HG03442 (cell line): ENCODE measurements around the gene FSHR.

Experiments used
- ATAC-seq: cut with Tn5 transposase; IDR thresholded peaks from one replicate; pipeline ENCODE4 v1.9.1; 2021; ENCODE audit warnings: mild to moderate bottlenecking, moderate library complexity; ENCODE audit not compliant: unreplicated experiment

Gene FSHR

DNA sequence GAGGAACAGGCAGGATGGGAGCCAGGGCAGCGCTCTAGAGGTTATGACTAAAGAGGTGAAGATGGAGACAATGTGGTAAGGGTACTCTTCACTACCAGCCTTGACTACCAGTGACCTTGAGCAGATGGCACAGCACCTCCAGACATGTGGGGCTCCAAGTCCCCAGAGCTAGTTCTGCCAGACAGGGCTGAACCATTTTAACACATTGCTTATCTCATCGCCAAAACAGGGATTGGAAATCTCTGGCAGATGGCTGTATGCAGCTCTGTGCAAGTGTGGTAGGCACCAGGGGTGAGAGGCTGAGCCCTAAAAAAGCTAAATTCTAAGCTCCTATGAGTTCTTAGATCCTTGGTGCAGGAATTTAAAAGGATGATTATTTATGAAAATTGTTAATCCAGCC is 41.3 kb downstream of the FSHR start:
- ATAC-seq: no peak

DNA sequence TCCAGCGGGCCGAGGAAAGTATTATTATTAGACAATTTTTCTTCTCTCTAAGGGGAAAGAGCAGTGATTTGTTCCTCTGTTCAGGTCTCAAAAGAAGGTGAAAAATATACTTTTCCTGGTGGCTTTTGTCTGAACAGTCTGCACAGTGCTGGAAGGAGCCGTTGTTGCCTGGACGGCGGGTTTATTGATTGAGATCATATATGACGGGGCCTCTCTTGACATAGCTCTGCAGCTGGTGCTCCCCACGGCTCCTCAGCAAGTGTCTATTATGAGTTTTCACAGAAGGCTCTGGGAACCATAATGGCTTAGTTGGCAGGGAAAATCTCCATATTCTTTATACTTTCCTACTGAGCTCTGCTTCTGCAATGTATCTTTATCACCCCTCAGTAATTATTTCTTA is 42.9 kb downstream of the FSHR start:
- no peak for ATAC-seq

DNA sequence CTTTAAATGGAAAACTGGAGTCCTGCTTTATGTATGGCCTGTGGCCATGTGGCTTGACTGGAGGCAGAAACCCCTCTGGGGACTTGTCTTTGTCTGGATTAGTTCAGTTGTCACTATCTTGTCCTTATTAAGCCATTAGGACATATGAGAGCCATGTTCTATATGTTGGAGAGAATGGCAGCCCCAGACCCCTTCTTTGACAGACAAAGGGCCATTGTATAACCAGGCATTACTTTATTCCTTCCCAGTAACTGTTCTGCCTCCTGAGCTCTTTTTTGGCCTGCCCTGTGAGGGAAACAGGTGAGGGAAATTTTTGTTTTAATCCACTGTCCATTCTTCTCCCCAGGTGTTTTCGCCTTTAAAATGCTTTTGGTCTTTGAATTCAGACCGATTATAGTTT is 43.3 kb downstream of the FSHR start:
- ATAC-seq: no peak

DNA sequence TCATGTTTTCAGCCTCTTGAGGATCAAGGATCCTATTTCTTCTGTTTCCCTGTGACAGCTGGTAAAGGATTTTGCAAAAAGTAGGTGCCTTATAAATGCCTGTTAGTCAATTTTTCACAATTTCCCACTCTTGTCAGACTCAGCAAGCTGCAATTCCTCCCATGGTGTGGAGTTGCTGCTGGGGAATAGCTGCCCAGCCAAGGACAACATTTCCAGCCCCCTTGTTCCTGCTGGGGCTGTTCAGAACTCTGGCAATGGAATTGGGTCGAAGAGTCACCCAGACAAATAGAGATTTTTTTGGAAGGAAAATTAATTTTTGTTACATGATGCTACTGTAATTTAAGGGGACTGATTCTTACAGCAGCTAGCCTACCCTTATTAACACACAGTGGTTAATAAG is 43.7 kb downstream of the FSHR start:
- ATAC-seq: no peak

DNA sequence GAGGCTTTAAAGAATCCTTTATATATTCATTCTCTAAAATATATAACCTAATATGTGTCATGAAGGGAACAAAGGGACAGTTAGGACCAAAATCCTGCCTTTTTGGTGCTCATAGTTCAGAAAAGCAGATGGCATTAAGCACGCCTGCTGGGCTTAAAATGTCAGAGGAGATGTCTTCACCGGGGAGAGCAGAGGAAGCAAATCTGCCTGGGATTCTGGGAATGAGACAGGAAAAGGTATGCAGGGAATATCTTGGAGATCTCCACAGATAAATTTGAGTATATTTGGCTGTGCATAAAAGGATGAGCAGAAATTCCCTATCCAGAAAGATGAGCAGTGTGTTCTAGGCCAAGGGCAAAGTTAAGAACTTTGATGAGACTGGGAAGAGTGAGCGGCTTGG is 45.5 kb downstream of the FSHR start:
- no peak for ATAC-seq

DNA sequence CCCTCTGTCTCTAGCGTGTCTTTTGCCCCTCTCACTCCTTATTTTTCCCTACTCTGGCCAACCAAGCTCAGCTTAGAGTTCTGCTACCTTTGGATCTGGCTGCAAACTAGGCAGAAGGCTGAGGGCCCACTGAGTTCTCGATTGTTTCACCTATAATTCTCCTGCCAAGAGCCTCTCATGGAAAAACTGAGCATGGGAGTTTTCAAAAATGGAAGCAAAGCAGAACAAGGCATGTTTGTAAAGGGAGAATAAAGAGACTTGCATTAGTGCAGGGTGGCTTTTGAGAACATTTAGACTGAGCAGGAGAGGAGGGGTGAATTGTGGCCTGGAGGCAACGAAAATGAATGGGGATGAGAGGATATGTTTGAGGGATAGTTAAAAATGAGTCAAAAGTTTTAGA is 45.9 kb downstream of the FSHR start:
- no peak for ATAC-seq

DNA sequence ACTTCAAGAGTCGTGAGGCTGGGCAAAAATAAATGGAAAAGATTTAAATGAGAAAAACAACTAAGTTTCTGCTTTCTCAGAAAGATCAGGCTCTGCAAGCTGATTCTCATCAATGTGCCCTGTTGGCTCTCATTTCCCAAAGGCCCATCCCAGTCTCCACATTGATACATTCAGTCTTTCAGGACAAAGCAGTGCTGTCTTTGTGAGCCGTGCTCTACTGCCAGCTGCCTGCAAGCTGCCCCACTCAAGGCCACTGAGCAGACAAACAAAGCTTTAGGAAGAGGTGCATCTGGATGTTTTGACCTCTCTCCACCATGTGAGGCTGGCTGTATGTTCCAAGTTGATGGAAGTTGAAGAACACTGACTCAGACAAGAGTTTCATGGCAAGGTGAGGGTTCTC is 48.8 kb downstream of the FSHR start:
- ATAC-seq: no peak

DNA sequence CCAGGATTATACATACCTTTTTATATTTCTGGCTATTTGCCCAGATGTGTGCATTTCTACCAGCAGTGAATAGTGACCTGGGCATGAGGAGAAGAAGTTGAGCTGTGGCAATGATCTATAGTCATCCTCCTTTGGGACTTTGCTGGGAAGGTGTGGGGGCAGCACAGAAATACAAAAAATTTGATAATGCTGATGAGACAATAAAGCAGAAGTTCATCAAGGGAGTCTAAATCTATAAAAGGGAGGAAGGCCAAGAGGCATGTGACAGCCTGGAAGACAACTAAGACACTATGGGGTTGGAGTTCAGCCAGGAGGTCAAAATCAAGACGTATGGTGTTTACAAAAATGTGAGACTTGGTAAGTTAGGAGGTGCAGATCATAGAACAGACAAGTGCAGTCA is 52.2 kb downstream of the FSHR start:
- no peak for ATAC-seq

DNA sequence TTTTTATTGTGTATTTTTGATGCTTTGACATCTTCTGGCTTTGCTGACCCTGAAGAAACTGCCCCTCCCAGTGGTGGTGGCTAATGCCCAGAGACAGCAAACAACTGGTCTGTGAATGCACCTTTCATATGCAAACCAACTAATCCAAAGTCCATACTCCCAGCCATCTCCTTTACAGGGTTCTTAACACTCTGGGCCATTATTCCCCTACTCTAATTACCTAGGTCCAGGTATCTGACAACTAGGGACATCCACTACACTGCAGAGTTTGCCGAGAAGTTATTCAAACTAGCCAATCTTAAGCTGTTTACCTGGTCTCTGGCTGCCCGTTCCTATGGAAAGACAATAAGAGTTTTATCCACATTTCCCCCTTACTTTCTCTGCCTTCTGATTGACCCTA is 73.6 kb downstream of the FSHR start:
- ATAC-seq: no peak

DNA sequence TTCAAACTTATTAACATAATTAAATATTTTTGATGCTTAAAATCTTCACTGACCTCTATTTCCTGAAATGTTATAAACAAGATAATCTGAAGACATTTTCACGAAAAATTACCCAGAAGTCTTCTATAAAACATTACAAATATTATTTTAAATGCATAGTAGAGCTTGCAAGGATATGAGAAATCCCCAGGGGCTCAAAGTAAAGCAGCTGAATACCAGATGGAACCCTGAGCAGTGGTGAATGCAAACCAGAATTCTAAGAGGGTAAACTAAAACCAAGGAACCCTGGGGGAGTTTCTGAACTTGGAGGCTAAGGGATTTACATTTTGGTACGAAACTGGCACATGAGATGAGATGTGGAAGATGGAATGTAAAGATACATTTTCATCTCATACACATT is 83.6 kb downstream of the FSHR start:
- no peak for ATAC-seq

DNA sequence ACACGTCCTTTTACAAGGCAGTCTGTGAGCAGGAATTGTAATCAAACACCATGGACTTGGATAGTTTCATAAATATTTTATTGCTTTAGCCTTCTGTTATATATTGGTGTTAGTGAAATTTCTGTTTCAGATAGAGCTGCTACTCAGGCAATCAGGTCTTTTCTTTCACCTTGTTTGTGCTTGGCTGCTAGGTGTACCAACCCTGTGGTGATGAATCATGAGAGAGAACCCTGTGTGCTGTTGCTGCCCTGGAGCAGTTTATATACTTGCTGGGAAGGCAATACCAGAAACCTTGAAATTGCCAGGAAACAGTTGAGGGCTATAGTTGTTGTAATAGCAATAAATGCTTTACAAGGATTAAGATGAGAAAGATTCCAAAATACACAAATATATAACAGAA is 84.5 kb downstream of the FSHR start:
- ATAC-seq: no peak

DNA sequence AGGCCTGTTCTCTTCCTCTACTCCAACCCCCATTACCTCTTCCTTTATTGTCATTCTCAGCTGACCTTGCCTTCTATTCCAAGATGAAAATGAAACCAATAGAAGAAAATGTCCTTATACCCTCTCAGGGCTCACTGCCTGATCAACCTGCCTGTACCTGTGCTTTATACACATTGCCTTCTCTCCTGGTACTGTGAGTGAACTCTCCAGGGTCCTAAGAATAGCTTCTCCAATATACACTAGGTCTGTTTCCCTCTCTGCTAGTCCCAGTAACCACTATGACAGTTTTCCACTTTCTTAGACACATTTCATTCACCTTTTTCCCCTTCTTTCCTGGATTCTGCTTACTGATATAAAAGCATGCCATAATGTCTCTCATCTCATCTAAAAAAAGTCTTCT is 85.7 kb downstream of the FSHR start:
- ATAC-seq: no peak

DNA sequence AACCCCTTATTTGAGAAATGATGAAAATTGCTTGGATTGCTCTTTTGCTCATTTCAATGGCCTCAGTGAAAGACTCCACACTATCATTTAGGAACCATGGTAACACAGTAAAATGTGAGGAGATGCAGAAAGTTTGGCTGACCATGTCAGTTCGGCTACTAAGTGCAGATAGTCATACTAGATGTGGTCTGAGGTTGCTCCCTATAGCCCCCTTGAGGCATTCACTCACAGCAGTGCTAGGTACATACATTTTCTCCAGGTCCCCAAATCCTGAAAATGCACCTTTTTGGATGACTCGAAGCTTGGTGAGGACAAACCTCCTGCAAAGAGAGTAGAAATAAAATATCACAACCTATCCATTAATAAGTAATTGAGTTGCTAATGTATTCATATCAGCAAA is 86.3 kb downstream of the FSHR start:
- ATAC-seq: no peak

DNA sequence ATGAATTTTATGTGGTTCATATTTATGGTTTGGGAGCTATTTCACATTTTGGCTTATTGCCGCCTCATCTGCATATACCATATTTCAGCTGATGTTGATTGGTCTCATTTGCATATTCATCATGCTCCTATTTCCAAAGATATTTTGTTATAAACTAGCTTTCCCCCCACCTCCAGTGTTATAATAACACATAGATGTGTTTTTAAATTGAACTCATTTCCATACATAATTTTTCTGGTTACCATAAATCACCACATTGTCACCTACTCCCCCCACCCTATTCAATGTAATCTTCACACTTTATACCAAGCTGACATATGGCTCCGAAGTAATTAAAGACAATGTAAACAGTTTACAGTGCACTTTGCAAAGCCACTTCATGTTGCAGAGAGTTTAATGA is 101.2 kb downstream of the FSHR start:
- no peak for ATAC-seq

DNA sequence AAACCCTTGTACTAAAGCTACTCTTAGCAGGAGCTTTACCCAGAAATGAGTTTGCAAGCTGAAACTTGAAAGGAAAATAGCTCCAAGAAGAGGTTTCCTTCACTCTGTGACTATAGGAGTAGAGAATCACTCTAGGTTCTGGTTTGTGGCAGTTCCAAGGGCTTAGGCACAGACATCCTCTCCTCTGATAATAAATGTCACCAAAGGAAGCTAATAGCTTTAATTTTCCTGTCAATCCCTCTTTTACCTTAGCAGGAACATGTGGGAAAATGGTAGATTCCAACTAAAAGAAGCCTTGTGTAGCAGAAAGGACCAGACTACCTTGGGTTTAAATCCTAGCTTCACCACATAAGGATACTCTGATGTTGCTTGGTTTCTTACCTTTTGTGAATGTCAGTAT is 104.0 kb downstream of the FSHR start:
- ATAC-seq: no peak

DNA sequence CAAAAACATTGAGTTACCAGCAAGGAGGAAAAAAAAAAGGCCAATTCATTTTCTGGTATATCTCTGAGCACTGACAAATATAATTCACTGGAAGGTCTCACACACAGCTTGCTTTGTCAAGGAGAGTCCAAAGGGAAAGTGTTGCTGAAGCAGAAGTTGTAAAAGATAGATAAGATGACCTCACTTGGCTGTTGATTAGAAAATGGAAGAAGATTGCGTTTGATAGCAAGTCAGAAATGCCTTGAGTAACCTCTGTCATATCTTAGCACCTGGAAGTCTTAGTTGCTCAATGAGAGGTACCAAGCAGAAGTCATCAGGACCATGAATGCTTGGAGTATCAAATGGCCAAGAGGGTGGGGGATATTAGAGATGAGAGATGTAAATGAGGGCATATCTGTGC is 105.2 kb downstream of the FSHR start:
- ATAC-seq: no peak

DNA sequence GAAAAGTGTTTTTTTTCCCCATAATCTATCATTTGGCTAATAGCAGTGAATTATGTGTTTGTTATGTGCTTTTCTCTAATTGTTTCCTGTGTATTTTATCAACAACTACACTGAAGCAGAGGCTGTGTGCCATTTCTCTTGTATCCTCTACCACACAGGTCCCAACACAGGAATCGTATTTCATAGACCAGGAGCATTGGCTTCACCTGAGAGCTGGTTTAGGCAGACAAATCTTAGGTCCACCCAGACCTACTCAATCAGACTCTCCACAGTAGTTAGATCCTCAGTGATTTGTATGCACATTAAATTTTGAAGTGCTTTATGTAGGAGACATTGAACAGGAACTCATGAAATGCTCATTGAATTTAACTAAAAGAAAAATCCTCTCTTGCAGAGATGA is 109.2 kb downstream of the FSHR start:
- ATAC-seq: no peak

DNA sequence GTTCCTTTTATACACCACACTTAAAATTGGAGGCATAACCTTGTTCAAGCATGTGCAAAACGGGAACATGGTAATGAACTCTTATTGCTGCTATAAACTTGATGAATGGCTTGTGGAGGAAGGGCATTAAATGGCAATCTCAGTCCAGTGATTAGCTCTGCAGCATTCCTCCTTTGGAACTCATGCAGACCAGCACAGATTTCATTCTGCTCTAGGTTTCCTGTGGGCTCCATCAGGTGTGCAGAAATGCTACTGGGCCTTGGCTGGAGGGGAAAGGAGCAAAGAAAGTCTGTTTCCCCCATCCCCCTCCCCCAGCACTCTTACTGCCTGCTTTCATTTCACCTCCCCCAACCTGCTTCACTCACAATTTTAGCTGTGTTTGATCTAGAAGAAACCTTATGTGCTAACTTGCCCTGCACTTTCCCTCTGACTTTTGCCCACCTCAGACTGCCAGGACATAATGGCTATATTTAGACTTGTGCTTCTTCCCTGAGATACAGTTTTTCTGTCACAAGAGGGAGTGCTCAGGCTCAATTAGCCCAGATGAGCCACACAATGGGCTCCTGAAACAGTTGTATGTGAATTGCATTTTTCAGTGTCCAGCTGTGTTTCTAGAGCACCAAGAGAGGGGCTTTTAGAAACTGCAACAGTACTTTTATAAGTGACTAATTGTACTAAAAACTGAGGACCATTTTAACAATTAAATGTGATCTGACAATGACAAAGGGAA is 109.8 kb downstream of the FSHR start:
- ATAC-seq: no peak

DNA sequence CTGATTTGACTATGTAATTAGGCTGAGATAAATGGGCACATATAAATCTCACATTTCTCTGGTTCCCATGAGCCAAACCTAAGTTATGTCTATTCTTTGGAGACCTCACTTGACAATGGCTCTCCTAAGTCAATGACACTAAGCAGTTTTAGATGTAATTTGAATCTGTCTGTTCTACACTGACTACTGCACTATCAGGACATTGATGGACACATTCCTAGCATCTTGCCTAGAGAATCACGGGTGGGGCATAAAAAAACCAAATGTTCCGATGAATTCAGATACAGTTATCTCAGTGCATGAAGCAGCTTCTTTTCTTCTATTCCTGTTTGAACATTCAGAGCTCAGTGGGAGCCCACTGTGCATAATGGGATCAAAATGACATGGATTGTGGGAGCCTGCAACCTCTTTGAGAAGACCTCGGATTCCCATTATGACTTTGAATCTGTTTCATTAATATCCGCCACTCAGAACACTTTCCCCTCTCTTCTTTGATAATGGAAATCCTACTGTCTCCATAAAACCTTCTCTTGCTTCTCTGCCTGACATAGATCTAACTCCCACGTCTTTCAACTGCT is 110.8 kb downstream of the FSHR start:
- no peak for ATAC-seq

DNA sequence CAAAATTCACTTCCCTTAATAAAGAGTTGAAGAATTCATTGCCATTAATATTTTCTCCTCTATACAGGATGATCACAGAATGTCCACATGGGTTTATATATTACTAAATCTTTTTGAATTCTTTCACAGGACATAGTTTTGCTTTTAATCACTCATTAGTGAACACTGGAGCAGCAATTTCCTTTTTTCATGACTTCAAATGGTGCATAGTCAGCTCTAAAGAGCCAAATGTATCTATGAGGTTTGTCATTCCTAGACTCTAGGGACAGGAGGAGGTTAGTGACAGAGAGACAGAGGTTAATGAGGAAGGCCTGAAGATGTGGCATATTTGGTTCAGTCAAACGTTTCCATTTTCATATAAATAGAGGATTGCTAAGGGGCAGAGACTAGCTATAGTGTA is 111.8 kb downstream of the FSHR start:
- ATAC-seq: no peak

DNA sequence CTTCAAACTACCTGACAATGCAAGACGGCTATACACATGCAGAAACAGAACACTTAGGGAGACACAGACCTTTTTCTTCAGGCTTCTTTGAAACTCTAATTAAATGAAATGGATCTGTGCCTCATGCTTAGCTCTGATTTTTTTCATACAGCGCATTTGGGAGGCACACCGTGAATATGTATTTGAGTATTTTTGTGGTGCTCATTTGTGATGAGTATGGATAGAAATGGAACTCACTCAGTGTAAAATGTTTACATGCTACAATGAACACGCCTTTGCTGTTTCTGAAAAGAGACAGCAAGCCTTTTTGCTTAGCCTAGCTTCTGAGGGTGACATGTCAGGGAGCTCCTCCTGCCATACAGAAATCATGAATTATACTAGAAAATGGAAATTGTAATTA is 113.3 kb downstream of the FSHR start:
- ATAC-seq: no peak

DNA sequence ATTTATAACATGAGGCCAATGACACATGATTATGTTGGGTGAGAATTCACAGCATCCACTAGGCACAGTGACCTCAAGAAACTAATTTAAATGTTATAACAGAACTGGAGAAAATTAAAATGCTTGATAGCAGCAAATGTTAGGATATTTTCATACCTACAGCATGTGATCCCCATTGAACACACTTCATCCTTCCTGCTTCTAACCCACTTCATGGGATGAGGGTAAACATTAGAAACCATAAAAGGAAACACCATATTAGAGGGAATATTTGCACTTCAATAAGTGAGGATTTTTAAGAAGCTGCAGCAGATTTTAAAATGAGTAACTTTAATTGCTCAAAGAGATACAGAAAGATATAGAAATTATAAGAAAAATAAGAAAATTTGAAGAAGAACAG is 117.1 kb downstream of the FSHR start:
- no peak for ATAC-seq

DNA sequence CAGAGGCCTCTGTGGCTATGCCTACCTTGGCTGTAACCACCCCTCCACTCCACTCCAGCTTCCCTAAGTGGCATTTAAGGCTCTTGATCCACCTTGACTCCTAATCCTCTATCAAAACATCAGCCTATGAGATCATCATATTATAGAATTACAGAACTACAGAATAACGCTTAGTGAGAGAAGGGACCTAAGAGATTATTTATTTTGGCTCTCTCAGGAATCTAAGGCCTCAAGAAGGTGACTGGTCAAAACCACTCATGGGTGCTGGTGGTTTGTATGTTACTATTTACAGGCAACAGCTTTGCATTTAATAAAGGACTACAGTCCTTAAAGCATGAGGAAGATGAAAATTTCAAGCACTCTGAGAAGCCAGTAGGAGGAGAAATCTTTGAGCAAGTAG is 118.8 kb downstream of the FSHR start:
- ATAC-seq: no peak
